HG03565 (cell line): ENCODE measurements around the gene CLEC7A.

Source experiments
- ATAC-seq: cut with Tn5 transposase; IDR thresholded peaks from one replicate; pipeline ENCODE4 v1.9.1; 2021; ENCODE audit warnings: mild to moderate bottlenecking, moderate library complexity; ENCODE audit not compliant: unreplicated experiment

The CLEC7A gene

GRCh38 chr12:10142976-10143589 is 13.1 kb upstream of the CLEC7A start:
- ATAC-seq: no peak

GRCh38 chr12:10140001-10140400 is 10.0 kb upstream of the CLEC7A start:
- ATAC-seq: no peak

GRCh38 chr12:10136637-10137205 is 6.7 kb upstream of the CLEC7A start:
- ATAC-seq: no peak

- ATAC-seq: no peak
Measured at GRCh38 chr12:10135126-10135525, 5.1 kb upstream of the CLEC7A start.

- ATAC-seq: no peak
Measured at GRCh38 chr12:10132850-10133370, 2.9 kb upstream of the CLEC7A start.

DNA sequence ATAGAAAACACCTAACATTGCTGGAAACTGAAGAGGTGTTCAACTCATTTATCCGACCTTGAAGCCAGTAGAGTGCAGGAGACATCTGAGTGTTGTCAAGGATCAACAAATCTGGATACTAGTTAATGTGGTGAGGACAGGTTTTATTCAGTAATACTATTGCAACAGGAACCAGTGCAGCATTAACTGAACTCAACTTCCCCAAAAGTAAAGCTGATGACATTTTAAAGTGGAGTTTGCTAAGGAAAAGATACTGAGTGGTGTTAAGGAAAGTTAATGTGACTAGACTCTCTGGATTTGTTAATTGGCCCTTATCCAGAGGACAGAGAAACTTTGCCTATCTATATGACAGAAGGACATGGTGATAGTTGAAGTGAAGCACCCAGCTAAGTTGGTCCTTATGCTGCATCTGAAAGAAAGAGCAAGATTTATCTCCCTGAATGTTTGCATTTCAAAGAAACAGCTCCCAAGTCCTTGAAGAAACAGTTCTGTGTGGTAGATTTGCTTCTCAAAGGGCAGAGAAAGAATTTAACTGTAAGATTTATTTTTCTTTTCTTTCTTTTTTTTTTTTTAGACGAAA is 1.2 kb upstream of the CLEC7A start:
- no peak for ATAC-seq

- ATAC-seq: no peak
Measured at GRCh38 chr12:10128687-10129086, 1.3 kb downstream of the CLEC7A start.

DNA sequence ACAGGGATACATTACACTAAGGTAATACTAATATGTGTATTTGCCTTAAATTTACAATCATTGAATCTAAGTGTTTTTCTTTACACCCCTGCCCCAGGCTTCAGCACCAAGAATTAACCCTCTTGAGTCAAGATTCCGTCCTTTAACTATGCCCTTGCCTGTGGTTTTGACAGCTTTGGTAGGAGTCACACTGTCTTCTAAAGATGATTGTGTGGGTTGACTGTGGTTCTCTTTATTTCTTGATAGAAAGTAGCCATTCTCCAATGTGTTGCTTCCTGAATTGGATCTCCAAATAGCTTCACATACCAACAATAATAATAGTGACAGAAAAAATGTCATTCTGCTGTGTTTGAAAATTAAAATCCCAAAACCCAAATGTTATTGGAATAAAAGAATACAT is 3.6 kb downstream of the CLEC7A start:
- no peak for ATAC-seq

DNA sequence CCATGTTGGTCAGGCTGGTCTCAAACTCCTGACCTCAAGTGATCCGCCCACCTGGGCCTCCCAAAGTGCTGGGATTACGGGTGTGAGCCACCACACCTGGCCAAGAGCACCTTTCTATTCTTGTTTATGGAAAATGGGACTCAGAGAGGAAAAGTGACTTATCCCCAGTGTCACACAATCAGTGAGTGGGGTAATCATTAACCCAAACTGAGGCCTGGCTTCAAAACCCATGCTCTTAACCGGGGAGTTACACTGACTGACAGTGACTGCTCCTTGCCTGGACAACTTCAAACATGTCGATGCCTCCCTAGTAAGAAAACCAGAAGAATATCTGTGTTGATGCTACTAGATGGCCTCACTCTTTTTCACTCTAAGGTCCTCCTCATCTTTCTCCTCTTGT is 7.3 kb downstream of the CLEC7A start:
- ATAC-seq: no peak

GRCh38 chr12:10121278-10121677 is 8.7 kb downstream of the CLEC7A start:
- no peak for ATAC-seq

DNA sequence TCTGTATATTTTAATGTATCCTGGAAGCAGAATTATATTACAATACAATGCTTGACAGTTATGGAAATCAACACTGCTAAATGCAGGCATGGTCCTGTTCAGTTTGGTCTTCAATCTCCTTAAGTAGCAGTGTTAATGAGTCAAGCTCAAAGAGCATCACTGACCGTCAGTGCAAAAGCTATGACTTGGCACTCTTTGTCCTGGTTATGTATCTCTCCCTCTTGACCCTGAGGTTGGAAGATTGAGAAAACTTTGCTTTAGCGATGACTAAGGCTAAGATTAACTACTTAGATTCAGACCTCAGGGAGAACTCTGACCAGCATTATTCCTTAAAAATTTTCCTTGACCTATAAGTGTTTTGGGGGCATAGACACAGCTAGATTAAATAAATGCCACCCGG is 10.9 kb downstream of the CLEC7A start:
- no peak for ATAC-seq

- no peak for ATAC-seq
Measured at GRCh38 chr12:10115890-10116289, 14.1 kb downstream of the CLEC7A start.

GRCh38 chr12:10115311-10115710 is 14.7 kb downstream of the CLEC7A start:
- no peak for ATAC-seq

GRCh38 chr12:10113920-10114319 is 16.1 kb downstream of the CLEC7A start:
- no peak for ATAC-seq

- no peak for ATAC-seq
Measured at GRCh38 chr12:10113075-10113474, 16.9 kb downstream of the CLEC7A start.

- no peak for ATAC-seq
Measured at GRCh38 chr12:10111451-10111850, 18.5 kb downstream of the CLEC7A start.

- ATAC-seq: no peak
Measured at GRCh38 chr12:10110256-10110844, 19.6 kb downstream of the CLEC7A start.

DNA sequence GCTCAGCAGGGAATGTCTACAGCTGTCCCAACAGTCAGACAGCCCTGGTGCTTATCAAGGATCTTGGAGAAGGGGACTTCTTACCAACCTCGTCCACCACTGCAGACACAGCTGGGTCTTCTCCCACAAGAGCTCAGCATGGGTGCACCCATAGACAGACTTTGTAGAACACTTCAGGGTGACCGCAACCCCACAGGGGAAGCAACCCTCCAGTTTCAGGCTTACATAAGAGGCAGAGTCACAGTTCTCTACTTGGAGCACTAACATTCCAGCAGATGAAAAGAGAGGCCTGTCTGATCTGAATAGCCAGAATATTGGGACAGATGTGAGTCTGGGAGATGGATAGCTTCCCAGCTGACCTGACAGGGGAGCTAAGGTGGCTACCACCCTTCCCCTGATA is 27.7 kb downstream of the CLEC7A start:
- ATAC-seq: no peak

DNA sequence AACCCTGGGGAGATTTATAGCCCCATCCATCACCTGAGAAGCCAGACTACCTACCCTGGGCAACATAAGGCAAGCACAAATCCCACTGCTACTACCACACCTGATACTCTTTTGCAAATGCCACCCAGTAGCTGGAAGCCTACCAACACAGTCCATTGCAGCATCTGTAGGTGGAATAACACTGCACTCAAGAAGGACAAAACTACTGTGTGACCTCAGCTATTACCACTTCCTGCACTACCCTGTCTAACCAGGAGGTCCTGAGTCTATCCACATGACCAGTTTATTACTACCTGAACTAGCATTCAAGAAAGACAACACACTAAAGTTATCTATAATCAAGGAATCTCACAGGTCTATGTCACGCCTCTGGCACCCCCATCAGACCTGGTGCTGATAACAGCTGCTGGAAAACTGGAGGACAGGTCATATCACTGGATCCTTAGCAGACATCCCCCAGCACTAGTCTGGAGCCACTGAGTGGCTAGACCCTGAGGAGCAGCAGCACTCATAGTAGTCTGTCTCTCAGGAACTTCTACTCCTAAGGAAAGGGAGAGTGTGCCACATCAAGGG is 28.3 kb downstream of the CLEC7A start:
- no peak for ATAC-seq

- no peak for ATAC-seq
Measured at GRCh38 chr12:10101042-10101579, 28.9 kb downstream of the CLEC7A start.

- no peak for ATAC-seq
Measured at GRCh38 chr12:10098791-10099190, 31.2 kb downstream of the CLEC7A start, which contains the start of gene CLEC1A. TSS of gene CLEC1A (minus strand) at chr12:10098985. CDS start at chr12:10098922, 63 bp downstream.
